ENCODE measurements around the gene ADAM10.
A peak's percentile ranks its signal among the peaks of the same experiment; 100 is the strongest.

ADAM10 gene

GRCh38 chr15:58755350-58755749 lies 5.8 kb upstream of the ADAM10 start:
- Histone ChIP-seq H3K4me2 (ENCODE audit: low read length) (0 out of 2 replicates have a peak overlapping the region, but pooled peaks have one; percentile 28), H2AFZ (ENCODE audit: low read length) (no peak overlapping the region), H3K4me3 (ENCODE audit: low read depth, low read length, poor library complexity, severe bottlenecking) (no peak overlapping the region), H3K27me3 (ENCODE audit: insufficient read depth, low read length) (no peaks in the 10 kb centered on the region), H3K4me1 (ENCODE audit: insufficient read depth, low read length, severe bottlenecking) (peaks cover 37% of the 10 kb centered on the region), H3K79me2 (ENCODE audit: insufficient read depth, low read length) (no peaks in the 10 kb centered on the region), H3K9ac (ENCODE audit: low read length) (0 out of 2 replicates have a peak overlapping the region, but pooled peaks have one; percentile 33), H3K36me3 (ENCODE audit: insufficient read depth, low read length) (no peaks in the 10 kb centered on the region), H3K9me2 (ENCODE audit: low read depth, low read length) (no peaks in the 10 kb centered on the region), H3K9me3 (ENCODE audit: low read length) (no peaks in the 10 kb centered on the region), H3K27ac (ENCODE audit: low read depth, low read length, poor library complexity, severe bottlenecking) (peak overlapping the region; percentile 59), H4K20me1 (ENCODE audit: insufficient read depth, low read length) (no peaks in the 10 kb centered on the region), H3F3A (ENCODE audit: insufficient read depth, low read length) (no peaks in the 10 kb centered on the region)
- TF ChIP-seq EZH2 (IDR thresholded peaks at IDR 0.05; ENCODE audit: borderline replicate concordance, low read length) = no peak
- TF ChIP-seq CTCF (IDR thresholded peaks at IDR 0.05; ENCODE audit: low read length) = no peak

- H4K20me1 ChIP-seq (ENCODE audit: insufficient read depth, low read length) = no peaks in the 10 kb centered on the region
- H3K27me3 ChIP-seq (ENCODE audit: insufficient read depth, low read length) = no peaks in the 10 kb centered on the region
- no peak overlapping the region for H2AFZ ChIP-seq (ENCODE audit: low read length)
- H3K79me2 ChIP-seq (ENCODE audit: insufficient read depth, low read length) = peaks cover 12% of the 10 kb centered on the region
- no peaks in the 10 kb centered on the region for H3K9me2 ChIP-seq (ENCODE audit: low read depth, low read length)
- H3K27ac ChIP-seq (ENCODE audit: low read depth, low read length, poor library complexity, severe bottlenecking) = no peak overlapping the region
- H3K4me3 ChIP-seq (ENCODE audit: low read depth, low read length, poor library complexity, severe bottlenecking) = no peak overlapping the region
- H3F3A ChIP-seq (ENCODE audit: insufficient read depth, low read length) = no peaks in the 10 kb centered on the region
- TF ChIP-seq CTCF (IDR thresholded peaks at IDR 0.05; ENCODE audit: low read length) (no peak), EZH2 (IDR thresholded peaks at IDR 0.05; ENCODE audit: borderline replicate concordance, low read length) (no peak)
- peaks cover 37% of the 10 kb centered on the region for H3K4me1 ChIP-seq (ENCODE audit: insufficient read depth, low read length, severe bottlenecking)
- no peaks in the 10 kb centered on the region for H3K36me3 ChIP-seq (ENCODE audit: insufficient read depth, low read length)
- H3K9me3 ChIP-seq (ENCODE audit: low read length) = no peaks in the 10 kb centered on the region
- no peak overlapping the region for H3K4me2 ChIP-seq (ENCODE audit: low read length)
- no peak overlapping the region for H3K9ac ChIP-seq (ENCODE audit: low read length)
These were observed 3.2 kb upstream of the ADAM10 start for GRCh38 chr15:58752716-58753115.

- Histone ChIP-seq H3K9ac (ENCODE audit: low read length) (peak overlapping the region; percentile 89), H3K4me3 (ENCODE audit: low read depth, low read length, poor library complexity, severe bottlenecking) (peak overlapping the region; percentile 91), H3K36me3 (ENCODE audit: insufficient read depth, low read length) (peaks cover 9% of the 10 kb centered on the region; the same call in 1 of the 2 replicates), H3K9me2 (ENCODE audit: low read depth, low read length) (no peaks in the 10 kb centered on the region), H3K4me2 (ENCODE audit: low read length) (peak overlapping the region; percentile 91), H3K4me1 (ENCODE audit: insufficient read depth, low read length, severe bottlenecking) (peaks cover 49% of the 10 kb centered on the region), H3K79me2 (ENCODE audit: insufficient read depth, low read length) (peaks cover 49% of the 10 kb centered on the region), H4K20me1 (ENCODE audit: insufficient read depth, low read length) (no peaks in the 10 kb centered on the region), H3F3A (ENCODE audit: insufficient read depth, low read length) (no peaks in the 10 kb centered on the region), H3K9me3 (ENCODE audit: low read length) (no peaks in the 10 kb centered on the region), H3K27me3 (ENCODE audit: insufficient read depth, low read length) (no peaks in the 10 kb centered on the region), H2AFZ (ENCODE audit: low read length) (no peak overlapping the region), H3K27ac (ENCODE audit: low read depth, low read length, poor library complexity, severe bottlenecking) (peak overlapping the region; percentile 85)
- no peak; the same call in 1 of the 2 replicates for TF ChIP-seq CTCF (IDR thresholded peaks at IDR 0.05; ENCODE audit: low read length)
- TF ChIP-seq EZH2 (IDR thresholded peaks at IDR 0.05; ENCODE audit: borderline replicate concordance, low read length) = no peak
These were observed 515 bp downstream of the ADAM10 start for GRCh38 chr15:58748852-58749531.

All from OCI-LY1 (cell line).